GM23338 (cell line): ENCODE results near the gene NTM.
A peak's percentile ranks its signal among the peaks of the same experiment; 100 is the strongest.

Experiments
- CREB1 ChIP-seq: fragments of 250-450 bp; sonication (Bioruptor Pico); IDR thresholded peaks from 2 replicates; pipeline ENCODE4 v1.5.0; 2020; ENCODE audit warnings: low read depth, mild to moderate bottlenecking, moderate library complexity
- CTCF ChIP-seq, 2 experiments: fragments of 200-600 bp in 1 of 2; sonication (generic) in 1 of 2; conservative IDR thresholded peaks; 2 replicates each; pipeline versions ENCODE4 v1.5.1 to v1.6.1; 2016 to 2017; ENCODE audit warnings: antibody characterized with exemption in 2 of 2, low read depth in 2 of 2, mild to moderate bottlenecking in 2 of 2, moderate library complexity in 1 of 2
- ETS1 ChIP-seq: IDR thresholded peaks from 2 replicates; pipeline ENCODE4 v1.6.1; 2016; ENCODE audit warnings: antibody characterized with exemption
- EZH2 ChIP-seq: fragments of 200-600 bp; sonication (generic); IDR thresholded peaks from one replicate; pipeline ENCODE4 v1.8.0; 2017; ENCODE audit warnings: antibody characterized with exemption, mild to moderate bottlenecking, low read depth; ENCODE audit not compliant: unreplicated experiment
- EZH2phosphoT487 ChIP-seq: fragments of 200-600 bp; sonication (generic); IDR thresholded peaks from one replicate; pipeline ENCODE4 v1.8.1; 2018; ENCODE audit warnings: antibody characterized with exemption; ENCODE audit not compliant: unreplicated experiment
- JUNB ChIP-seq: IDR thresholded peaks from one replicate; pipeline ENCODE4 v1.6.1; 2016; ENCODE audit warnings: antibody characterized with exemption; ENCODE audit not compliant: unreplicated experiment
- POLR2AphosphoS5 ChIP-seq: IDR thresholded peaks from 2 replicates; pipeline ENCODE4 v1.6.1; 2016; ENCODE audit warnings: antibody characterized with exemption, low read depth
- REST ChIP-seq: IDR thresholded peaks from one replicate; pipeline ENCODE4 v1.6.1; 2018; ENCODE audit warnings: antibody characterized with exemption; ENCODE audit not compliant: unreplicated experiment
- STAT1 ChIP-seq: IDR thresholded peaks from one replicate; pipeline ENCODE4 v1.6.1; 2016; ENCODE audit warnings: antibody characterized with exemption; ENCODE audit not compliant: unreplicated experiment
- ZNF114 ChIP-seq: fragments of 250-450 bp; sonication (Bioruptor Pico); IDR thresholded peaks from 2 replicates; pipeline ENCODE4 v1.5.0; 2020; ENCODE audit warnings: mild to moderate bottlenecking, moderate library complexity

- no peak for TF ChIP-seq ETS1
- TF ChIP-seq CTCF (conservative IDR thresholded peaks at IDR 0.05; ENCODE audit: low read depth in 2 of 2): peak; percentile 93 to 100
- TF ChIP-seq POLR2AphosphoS5: no peak
- TF ChIP-seq EZH2phosphoT487: no peak
- no peak for TF ChIP-seq EZH2
- peak; percentile 41 for TF ChIP-seq CREB1
- no peak for TF ChIP-seq REST
- no peak for TF ChIP-seq JUNB
- no peak for TF ChIP-seq STAT1
- TF ChIP-seq ZNF114 (CRISPR knock-in tag): no peak
Measured at GRCh38 chr11:131674051-131674755, 303.8 kb downstream of the NTM start.
